Esophagus (tissue), 2 donors: Measurements from ENCODE around the gene FOXF1. TPM values are rescaled to one million over a fixed set of nuclear protein-coding genes. Genes with fewer than 3 reads are reported as not detected.

ENCODE experiments used
- H3K27ac ChIP-seq, 2 donors: one replicate each; pipeline ENCODE4 v1.5.1; 2013; ENCODE audit warnings: low read depth in 2 of 2, mild to moderate bottlenecking in 2 of 2, inconsistent platforms in 1 of 2, low read length in 1 of 2, moderate library complexity in 1 of 2
- H3K27me3 ChIP-seq, 2 donors: one replicate each; pipeline ENCODE4 v1.6.1; 2013; ENCODE audit warnings: low read length in 2 of 2, control low read depth in 1 of 2, mild to moderate bottlenecking in 1 of 2; ENCODE audit not compliant: insufficient read depth in 2 of 2, control insufficient read depth in 1 of 2
- H3K36me3 ChIP-seq, 2 donors: one replicate each; pipeline ENCODE4 v1.6.1; 2013; ENCODE audit warnings: low read length in 1 of 2; ENCODE audit not compliant: control insufficient read depth in 2 of 2, insufficient read depth in 2 of 2
- H3K4me1 ChIP-seq, 2 donors: one replicate each; pipeline ENCODE4 v1.6.1; 2013; ENCODE audit warnings: low read length in 1 of 2; ENCODE audit not compliant: control insufficient read depth in 2 of 2, insufficient read depth in 2 of 2
- H3K4me3 ChIP-seq, 2 donors: one replicate each; pipeline ENCODE4 v1.5.1; 2013; ENCODE audit warnings: low read length in 2 of 2, mild to moderate bottlenecking in 2 of 2, low read depth in 1 of 2, moderate library complexity in 1 of 2
- H3K9me3 ChIP-seq, 2 donors: one replicate each; pipeline ENCODE4 v1.6.1; 2013; ENCODE audit warnings: mild to moderate bottlenecking in 2 of 2, low read depth in 1 of 2, low read length in 1 of 2, moderate library complexity in 1 of 2; ENCODE audit not compliant: control insufficient read depth in 2 of 2, insufficient read depth in 1 of 2
- WGBS, 2 donors: extraction: QIAGEN DNeasy Blood & Tissue Kit; methylation state at CpG; one replicate each; pipeline ENCODE4 v1.1.7; 2013; 5-methylcytosine and 5-hydroxymethylcytosine counted together
- polyA plus RNA-seq, 2 donors: library from polyadenylated mRNA; stranded (reverse); fragments of 200-250 nt; gene quantifications; one replicate each; pipeline ENCODE4 v1.2.3, GENCODE V29; 2013
- donor health status: healthy with polysubstance abuse.
- donor health status: Bipolar disorder and iron deficiency.

FOXF1 gene
- polyA plus RNA-seq, 2 donors, result 2.1 to 4.6 TPM

- H3K27ac ChIP-seq, result peak overlapping the region; percentile 92 to 94
- peak overlapping the region; percentile 53 to 64 for H3K4me3 ChIP-seq
- 1 to 3% methylated on average over 84 to 99 of the region's 99 CpGs for WGBS, 2 donors
- peaks cover 0 to 3% of the 10 kb centered on the region in 2 donors for H3K9me3 ChIP-seq
- peaks cover 7 to 22% of the 10 kb centered on the region in 2 donors for H3K4me1 ChIP-seq
- peaks cover 14 to 23% of the 10 kb centered on the region in 2 donors for H3K27me3 ChIP-seq
- no peaks in the 10 kb centered on the region for H3K36me3 ChIP-seq
These were observed 2.0 kb upstream of the FOXF1 start for GRCh38 chr16:86508028-86508946.

- H3K27ac ChIP-seq, result peak overlapping the region; percentile 92 to 94
- WGBS, 2 donors, result 0 to 1% methylated on average over 79 of the region's 79 CpGs
- peaks cover 14 to 19% of the 10 kb centered on the region in 2 donors for H3K27me3 ChIP-seq
- peaks cover 0 to 3% of the 10 kb centered on the region in 2 donors for H3K9me3 ChIP-seq
- H3K36me3 ChIP-seq, result no peaks in the 10 kb centered on the region
- H3K4me3 ChIP-seq, result peak overlapping the region; percentile 53 to 64
- H3K4me1 ChIP-seq, result peaks cover 7 to 22% of the 10 kb centered on the region in 2 donors
These were observed 1.2 kb upstream of the FOXF1 start for GRCh38 chr16:86508947-86509758.

- Histone ChIP-seq H3K4me1 (peaks cover 7 to 22% of the 10 kb centered on the region in 2 donors), H3K27ac (peak overlapping the region; percentile 92 to 94), H3K36me3 (no peaks in the 10 kb centered on the region), H3K4me3 (peak overlapping the region; percentile 64 to 71), H3K9me3 (peaks cover 0 to 3% of the 10 kb centered on the region in 2 donors), H3K27me3 (peaks cover 14 to 19% of the 10 kb centered on the region in 2 donors)
- WGBS, 2 donors, result 1 to 2% methylated on average over 73 to 83 of the region's 84 CpGs
These were observed 415 bp upstream of the FOXF1 start for GRCh38 chr16:86509759-86510464.

GRCh38 chr16:86511317-86512161 lies 1.2 kb downstream of the FOXF1 start:
- Histone ChIP-seq H3K27me3 (peaks cover 8 to 14% of the 10 kb centered on the region in 2 donors), H3K9me3 (peaks cover 0 to 2% of the 10 kb centered on the region in 2 donors), H3K4me3 (peak overlapping the region; percentile 64 to 71), H3K27ac (peak overlapping the region; percentile 85 to 86), H3K36me3 (no peaks in the 10 kb centered on the region), H3K4me1 (peaks cover 7 to 22% of the 10 kb centered on the region in 2 donors)
- WGBS, 2 donors, result 26 to 33% methylated on average over 40 to 44 of the region's 44 CpGs

GRCh38 chr16:86512301-86512859 lies 2.1 kb downstream of the FOXF1 start:
- Histone ChIP-seq H3K4me3 (peak overlapping the region; percentile 64 to 71), H3K36me3 (no peaks in the 10 kb centered on the region), H3K27ac (peak overlapping the region; percentile 85 to 86), H3K4me1 (peaks cover 9 to 22% of the 10 kb centered on the region in 2 donors), H3K9me3 (peaks cover 0 to 2% of the 10 kb centered on the region in 2 donors), H3K27me3 (peaks cover 8 to 15% of the 10 kb centered on the region in 2 donors)
- WGBS, 2 donors, result 20 to 23% methylated on average over 24 of the region's 24 CpGs

- H3K4me1 ChIP-seq, result peaks cover 9 to 20% of the 10 kb centered on the region in 2 donors
- peaks cover 8 to 11% of the 10 kb centered on the region in 2 donors for H3K27me3 ChIP-seq
- 20 to 25% methylated on average over 29 of the region's 29 CpGs for WGBS, 2 donors
- no peaks in the 10 kb centered on the region for H3K36me3 ChIP-seq
- H3K9me3 ChIP-seq, result peaks cover 0 to 2% of the 10 kb centered on the region in 2 donors
- H3K27ac ChIP-seq, result peak overlapping the region; percentile 85 to 86
- peak overlapping the region; percentile 64 to 71 for H3K4me3 ChIP-seq
These were observed 2.6 kb downstream of the FOXF1 start for GRCh38 chr16:86512860-86513470.

GRCh38 chr16:86513471-86514277 lies 3.3 kb downstream of the FOXF1 start:
- H3K27me3 ChIP-seq, result peaks cover 5 to 7% of the 10 kb centered on the region in 2 donors
- WGBS, 2 donors, result 37% methylated on average over 35 of the region's 35 CpGs

More at GRCh38 chr16:86513471-86514277, 3.3 kb downstream of the FOXF1 start:
- Histone ChIP-seq H3K4me1 (peaks cover 9 to 18% of the 10 kb centered on the region in 2 donors), H3K27ac (peak overlapping the region; percentile 54 to 85), H3K9me3 (peaks cover 0 to 2% of the 10 kb centered on the region in 2 donors), H3K4me3 (peak overlapping the region; percentile 35 to 64), H3K36me3 (no peaks in the 10 kb centered on the region)
